ENCODE results near the gene FOXQ1.
"Not testable (repeated sequence)": the region's sequence is repeated elsewhere in the genome, so short reads cannot be mapped to it uniquely, and the experiment has no call there.

The FOXQ1 gene

GRCh38 chr6:1322696-1323219, 10.9 kb downstream of the FOXQ1 start:
- peak; percentile 83 for DNase-seq (ENCODE audit: low read depth)

- peak; percentile 72 for DNase-seq (ENCODE audit: low read depth)
These were observed 13.0 kb downstream of the FOXQ1 start for GRCh38 chr6:1324936-1325335.

- peak; percentile 99 for DNase-seq (ENCODE audit: low read depth)
These were observed 13.8 kb downstream of the FOXQ1 start for GRCh38 chr6:1325461-1326309.

- peak; percentile 60 for DNase-seq (ENCODE audit: low read depth)
These were observed 14.7 kb downstream of the FOXQ1 start for GRCh38 chr6:1326535-1327121.

- DNase-seq (ENCODE audit: low read depth) = peak; percentile 70
These were observed 15.7 kb downstream of the FOXQ1 start for GRCh38 chr6:1327630-1328029.

GRCh38 chr6:1328129-1328800, 16.4 kb downstream of the FOXQ1 start:
- no peak for DNase-seq (ENCODE audit: low read depth)

GRCh38 chr6:1329708-1330107, 17.8 kb downstream of the FOXQ1 start:
- no peak for DNase-seq (ENCODE audit: low read depth)

GRCh38 chr6:1334684-1335083, 22.8 kb downstream of the FOXQ1 start:
- no peak for DNase-seq (ENCODE audit: low read depth)

GRCh38 chr6:1335367-1336037, 23.6 kb downstream of the FOXQ1 start:
- DNase-seq (ENCODE audit: low read depth) = peak; percentile 92

GRCh38 chr6:1336246-1336843, 24.4 kb downstream of the FOXQ1 start:
- DNase-seq (ENCODE audit: low read depth) = no peak

- peak; percentile 75 for DNase-seq (ENCODE audit: low read depth)
These were observed 25.9 kb downstream of the FOXQ1 start for GRCh38 chr6:1337791-1338190.

GRCh38 chr6:1346101-1346500, 34.2 kb downstream of the FOXQ1 start:
- DNase-seq (ENCODE audit: low read depth) = peak; percentile 16

GRCh38 chr6:1346558-1347091, 34.7 kb downstream of the FOXQ1 start:
- DNase-seq (ENCODE audit: low read depth) = peak; percentile 54

- peak; percentile 19 for DNase-seq (ENCODE audit: low read depth)
These were observed 35.3 kb downstream of the FOXQ1 start for GRCh38 chr6:1347161-1347560.

GRCh38 chr6:1348675-1349074, 36.8 kb downstream of the FOXQ1 start:
- DNase-seq (ENCODE audit: low read depth) = peak; percentile 20

- no peak for DNase-seq (ENCODE audit: low read depth)
These were observed 37.8 kb downstream of the FOXQ1 start for GRCh38 chr6:1349655-1350054.

- DNase-seq (ENCODE audit: low read depth) = no peak
These were observed 39.6 kb downstream of the FOXQ1 start for GRCh38 chr6:1351381-1352008.

- DNase-seq (ENCODE audit: low read depth) = not testable (repeated sequence)
These were observed 43.2 kb downstream of the FOXQ1 start for GRCh38 chr6:1355068-1355467.

- not testable (repeated sequence) for DNase-seq (ENCODE audit: low read depth)
These were observed 49.8 kb downstream of the FOXQ1 start for GRCh38 chr6:1361717-1362116.

GRCh38 chr6:1362643-1363042, 50.7 kb downstream of the FOXQ1 start:
- no peak for DNase-seq (ENCODE audit: low read depth)

GRCh38 chr6:1363298-1363697, 51.4 kb downstream of the FOXQ1 start:
- no peak for DNase-seq (ENCODE audit: low read depth)

All from EH (cell line).